Stomach (tissue), 4 donors: Measurements from ENCODE around the gene SLC6A3.

Experiments used
- CTCF ChIP-seq, 7 experiments: fragments of 450-650 bp in 4 of 7; fragments of 200-600 bp in 3 of 7; sonication (generic) in 3 of 7; IDR thresholded peaks; one replicate each; pipeline ENCODE4 v1.5.1; 2016 to 2019; ENCODE audit warnings: antibody characterized with exemption in 7 of 7, control low read depth in 2 of 7, mild to moderate bottlenecking in 1 of 7
- EP300 ChIP-seq: sonication (generic); formaldehyde crosslinking; IDR thresholded peaks from one replicate; pipeline ENCODE4 v1.6.1; 2017; ENCODE audit warnings: antibody characterized with exemption
- POLR2A ChIP-seq, 4 donors: fragments of 450-650 bp; IDR thresholded peaks; one replicate each; pipeline ENCODE4 v1.6.1; 2016; ENCODE audit warnings: antibody characterized with exemption in 4 of 4, control low read depth in 2 of 4, mild to moderate bottlenecking in 1 of 4, moderate library complexity in 1 of 4
- POLR2AphosphoS5 ChIP-seq, 3 donors: sonication (generic); formaldehyde crosslinking; IDR thresholded peaks; one replicate each; pipeline ENCODE4 v1.6.1; 2016; ENCODE audit warnings: antibody characterized with exemption in 3 of 3

DNA sequence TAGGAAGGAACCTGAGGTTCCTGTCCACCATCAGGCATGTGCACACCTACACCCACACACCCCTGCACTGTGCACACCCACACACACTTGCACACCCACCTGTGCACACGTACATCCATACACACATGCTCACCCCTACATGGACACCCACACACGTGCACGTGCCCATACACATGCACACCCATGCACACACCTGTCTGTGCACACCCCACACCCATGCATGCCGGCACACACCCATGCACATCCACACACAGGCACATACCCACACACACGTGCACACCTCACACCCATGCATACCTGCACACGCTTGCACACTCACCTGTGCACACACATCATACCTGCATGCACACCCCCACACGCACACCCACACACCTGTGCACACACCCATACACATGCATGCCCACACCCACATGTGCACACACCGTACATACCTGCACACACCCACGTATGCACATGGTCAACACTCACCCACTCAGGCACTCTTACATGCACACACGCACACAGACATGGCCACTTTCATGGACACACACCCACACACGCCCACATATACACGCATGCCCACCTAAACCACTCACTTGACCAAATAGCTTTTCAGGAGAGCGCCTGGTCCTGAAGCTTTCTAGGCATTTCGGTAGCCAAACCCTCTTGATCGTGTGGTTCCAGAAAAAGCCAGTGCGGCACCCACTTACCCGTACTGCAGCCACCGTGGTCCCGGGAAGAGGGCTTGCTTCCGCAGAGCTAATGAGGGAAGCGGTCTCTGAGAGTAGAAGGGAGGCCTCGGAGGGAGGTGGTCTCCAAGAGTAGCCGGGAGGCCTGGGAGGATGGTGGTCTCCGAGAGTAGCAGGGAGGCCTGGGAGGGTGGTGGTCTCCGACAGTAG, 63.6 kb downstream of the SLC6A3 start:
- TF ChIP-seq CTCF (IDR thresholded peaks at IDR 0.05), result no peak
- no peak for TF ChIP-seq POLR2AphosphoS5 (IDR thresholded peaks at IDR 0.05)
- TF ChIP-seq POLR2A (IDR thresholded peaks at IDR 0.05), result no peak
- no peak for TF ChIP-seq EP300
